MM.1S (cell line): ENCODE measurements around the gene IFNA8.
"Not testable (repeated sequence)": the region's sequence is repeated elsewhere in the genome, so short reads cannot be mapped to it uniquely, and the experiment has no call there.

Experiments used
- EZH2 ChIP-seq: fragments of 300-600 bp; sonication (generic); optimal IDR thresholded peaks from 2 replicates; pipeline ENCODE3; 2017; ENCODE audit warnings: low read depth, mild to moderate bottlenecking, antibody characterized with exemption, low read length, mixed read lengths
- EZH2phosphoT487 ChIP-seq: fragments of 300-600 bp; sonication (generic); IDR thresholded peaks from 2 replicates; pipeline ENCODE4 v1.6.1; 2018; ENCODE audit warnings: antibody characterized with exemption, low read length
- TF ChIP-seq, protein P1 (sequence below): fragments of 300-600 bp; sonication (generic); IDR thresholded peaks from 2 replicates; pipeline ENCODE4 v1.5.1; 2016; ENCODE audit warnings: antibody characterized with exemption, low read length, mixed read lengths

DNA sequence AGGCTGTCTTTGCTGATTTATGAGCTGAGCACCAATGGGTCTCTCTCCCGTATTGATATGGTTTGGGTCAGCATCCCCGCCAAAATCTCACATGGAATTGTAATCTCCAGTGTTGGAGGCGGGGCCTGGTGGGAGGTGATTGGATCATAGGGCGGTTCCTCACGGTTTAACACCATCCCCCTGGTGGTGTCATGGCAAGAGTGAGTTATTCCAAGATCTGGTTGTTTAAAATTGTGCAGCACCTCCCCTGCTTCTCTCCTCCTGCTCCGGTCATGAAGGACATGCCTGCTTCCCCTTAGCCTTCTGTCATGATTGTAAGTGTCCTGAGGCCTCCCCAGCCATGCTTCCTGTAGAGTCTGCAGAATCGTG, 26.1 kb downstream of the IFNA8 start:
- TF ChIP-seq EZH2, EZH2phosphoT487: not testable (repeated sequence)
- TF ChIP-seq, protein P1, sequence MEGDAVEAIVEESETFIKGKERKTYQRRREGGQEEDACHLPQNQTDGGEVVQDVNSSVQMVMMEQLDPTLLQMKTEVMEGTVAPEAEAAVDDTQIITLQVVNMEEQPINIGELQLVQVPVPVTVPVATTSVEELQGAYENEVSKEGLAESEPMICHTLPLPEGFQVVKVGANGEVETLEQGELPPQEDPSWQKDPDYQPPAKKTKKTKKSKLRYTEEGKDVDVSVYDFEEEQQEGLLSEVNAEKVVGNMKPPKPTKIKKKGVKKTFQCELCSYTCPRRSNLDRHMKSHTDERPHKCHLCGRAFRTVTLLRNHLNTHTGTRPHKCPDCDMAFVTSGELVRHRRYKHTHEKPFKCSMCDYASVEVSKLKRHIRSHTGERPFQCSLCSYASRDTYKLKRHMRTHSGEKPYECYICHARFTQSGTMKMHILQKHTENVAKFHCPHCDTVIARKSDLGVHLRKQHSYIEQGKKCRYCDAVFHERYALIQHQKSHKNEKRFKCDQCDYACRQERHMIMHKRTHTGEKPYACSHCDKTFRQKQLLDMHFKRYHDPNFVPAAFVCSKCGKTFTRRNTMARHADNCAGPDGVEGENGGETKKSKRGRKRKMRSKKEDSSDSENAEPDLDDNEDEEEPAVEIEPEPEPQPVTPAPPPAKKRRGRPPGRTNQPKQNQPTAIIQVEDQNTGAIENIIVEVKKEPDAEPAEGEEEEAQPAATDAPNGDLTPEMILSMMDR = not testable (repeated sequence)
